Astrocyte (in vitro differentiated cells and primary cell): ENCODE results near the gene ARID5B. TPM values are rescaled to one million over a fixed set of nuclear protein-coding genes. Genes with fewer than 3 reads are reported as not detected.

Experiments
- DNase-seq: peaks from one replicate; pipeline ENCODE4 v3.0.0-alpha.2; 2010; ENCODE audit warnings: low read depth
- FAIRE-seq: peaks from 2 replicates; lab custom pipeline; 2011; peaks lifted over from hg19 to GRCh38; lab: Jason Lieb, UNC
- H2AFZ ChIP-seq: 2 replicates; pipeline ENCODE4 v1.6.0; 2012; ENCODE audit warnings: low read depth, low read length, inconsistent platforms
- H3K27ac ChIP-seq: 2 replicates; pipeline ENCODE4 v1.5.1; 2011; ENCODE audit warnings: low read depth, low read length, inconsistent platforms
- H3K27me3 ChIP-seq: 2 replicates; pipeline ENCODE4 v1.6.0; 2011; ENCODE audit warnings: low read length, inconsistent platforms; ENCODE audit not compliant: insufficient read depth
- H3K36me3 ChIP-seq: 2 replicates; pipeline ENCODE4 v1.5.1; 2011; ENCODE audit warnings: low read length, inconsistent platforms; ENCODE audit not compliant: insufficient read depth
- H3K4me1 ChIP-seq: 2 replicates; pipeline ENCODE4 v1.5.1; 2011; ENCODE audit warnings: low read length, inconsistent platforms; ENCODE audit not compliant: insufficient read depth
- H3K4me2 ChIP-seq: 2 replicates; pipeline ENCODE4 v1.6.0; 2012; ENCODE audit warnings: low read length, inconsistent platforms
- H3K4me3 ChIP-seq: 2 replicates; pipeline ENCODE4 v1.5.1; 2011; ENCODE audit warnings: low read depth, mild to moderate bottlenecking, low read length, inconsistent platforms; ENCODE audit not compliant: insufficient read depth
- H3K79me2 ChIP-seq: 2 replicates; pipeline ENCODE4 v1.6.0; 2012; ENCODE audit warnings: mild to moderate bottlenecking, low read length, inconsistent platforms; ENCODE audit not compliant: insufficient read depth
- H3K9ac ChIP-seq: 2 replicates; pipeline ENCODE4 v1.6.0; 2012; ENCODE audit warnings: mild to moderate bottlenecking, low read length, inconsistent platforms
- H3K9me3 ChIP-seq: 2 replicates; pipeline ENCODE4 v1.5.1; 2012; ENCODE audit warnings: low read depth, mild to moderate bottlenecking, low read length, inconsistent platforms; ENCODE audit not compliant: insufficient read depth
- H4K20me1 ChIP-seq: 2 replicates; pipeline ENCODE4 v1.6.0; 2012; ENCODE audit warnings: low read length, inconsistent platforms; ENCODE audit not compliant: insufficient read depth
- H3K27ac Mint-ChIP-seq: one replicate; pipeline ENCODE4 v1.8.0; 2021; ENCODE audit warnings: mild to moderate bottlenecking, mixed read lengths; ENCODE audit not compliant: unreplicated experiment
- H3K27me3 Mint-ChIP-seq: one replicate; pipeline ENCODE4 v1.8.0; 2021; ENCODE audit warnings: low read depth, mixed read lengths; ENCODE audit not compliant: unreplicated experiment
- H3K36me3 Mint-ChIP-seq: one replicate; pipeline ENCODE4 v1.8.0; 2021; ENCODE audit warnings: low read depth, mixed read lengths; ENCODE audit not compliant: unreplicated experiment
- H3K4me1 Mint-ChIP-seq: one replicate; pipeline ENCODE4 v1.8.0; 2021; ENCODE audit warnings: low read depth, mixed read lengths; ENCODE audit not compliant: unreplicated experiment
- H3K4me3 Mint-ChIP-seq: one replicate; pipeline ENCODE4 v1.8.0; 2021; ENCODE audit warnings: mild to moderate bottlenecking, moderate library complexity, mixed read lengths; ENCODE audit not compliant: unreplicated experiment
- H3K9me3 Mint-ChIP-seq: one replicate; pipeline ENCODE4 v1.8.0; 2021; ENCODE audit warnings: mild to moderate bottlenecking, mixed read lengths; ENCODE audit not compliant: unreplicated experiment
- CTCF ChIP-seq: IDR thresholded peaks from 2 replicates; pipeline ENCODE4 v1.5.1; 2011; ENCODE audit warnings: low read depth, mild to moderate bottlenecking, inconsistent platforms, low read length, moderate library complexity; ENCODE audit not compliant: insufficient read depth
- EZH2 ChIP-seq: IDR thresholded peaks from 2 replicates; pipeline ENCODE4 v1.6.1; 2012; ENCODE audit warnings: mild to moderate bottlenecking, low read length, inconsistent platforms; ENCODE audit not compliant: insufficient read depth
- total RNA-seq: library from RNA; stranded (reverse); gene quantifications from 2 replicates; pipeline ENCODE4 v1.2.1, GENCODE V29; 2021

ARID5B gene
- total RNA-seq, 1 donor from 2014 or later, result 66.0 TPM

- Histone ChIP-seq H3K4me1 (peaks cover 7% of the 10 kb centered on the region), H3K36me3 (no peaks in the 10 kb centered on the region), H3K4me2 (no peak overlapping the region), H3K4me3 (no peak overlapping the region), H3K27me3 (no peaks in the 10 kb centered on the region), H3K27ac (no peak overlapping the region), H4K20me1 (peaks cover 20% of the 10 kb centered on the region), H3K9me3 (no peaks in the 10 kb centered on the region), H3K79me2 (peaks cover 26% of the 10 kb centered on the region), H2AFZ (no peak overlapping the region), H3K9ac (no peak overlapping the region)
- Mint-ChIP-seq H3K9me3 (no peaks in the 10 kb centered on the region), H3K4me3 (no peak overlapping the region), H3K27me3 (no peaks in the 10 kb centered on the region), H3K4me1 (peaks cover 8% of the 10 kb centered on the region), H3K27ac (no peak overlapping the region), H3K36me3 (peaks cover 3% of the 10 kb centered on the region)
- no peak for TF ChIP-seq EZH2
- no peak for TF ChIP-seq CTCF
- DNase-seq, result no peak
- no peak for FAIRE-seq
Observed at GRCh38 chr10:61961278-61961677, 59.8 kb downstream of the ARID5B start.

- DNase-seq (no peak), FAIRE-seq (no peak)
- Histone ChIP-seq H3K9ac (no peak overlapping the region), H3K36me3 (no peaks in the 10 kb centered on the region), H4K20me1 (peaks cover 17% of the 10 kb centered on the region), H3K9me3 (no peaks in the 10 kb centered on the region), H3K79me2 (peaks cover 20% of the 10 kb centered on the region), H3K27me3 (no peaks in the 10 kb centered on the region), H3K4me3 (no peak overlapping the region), H2AFZ (no peak overlapping the region), H3K4me1 (peaks cover 7% of the 10 kb centered on the region), H3K27ac (no peak overlapping the region), H3K4me2 (no peak overlapping the region)
- Mint-ChIP-seq H3K4me1 (peaks cover 8% of the 10 kb centered on the region), H3K4me3 (no peak overlapping the region), H3K27me3 (no peaks in the 10 kb centered on the region), H3K27ac (no peak overlapping the region), H3K9me3 (no peaks in the 10 kb centered on the region), H3K36me3 (no peaks in the 10 kb centered on the region)
- TF ChIP-seq EZH2 (no peak), CTCF (no peak)
Observed at GRCh38 chr10:61962971-61963370, 61.5 kb downstream of the ARID5B start.

- H3K27me3 Mint-ChIP-seq, result no peaks in the 10 kb centered on the region
- TF ChIP-seq EZH2 (no peak), CTCF (no peak)
- H2AFZ ChIP-seq, result no peak overlapping the region
- no peaks in the 10 kb centered on the region for H3K36me3 Mint-ChIP-seq
- H3K4me2 ChIP-seq, result no peak overlapping the region
- H3K4me1 ChIP-seq, result peaks cover 7% of the 10 kb centered on the region
- H3K9ac ChIP-seq, result no peak overlapping the region
- H4K20me1 ChIP-seq, result peaks cover 16% of the 10 kb centered on the region
- no peaks in the 10 kb centered on the region for H3K9me3 ChIP-seq
- no peaks in the 10 kb centered on the region for H3K27me3 ChIP-seq
- FAIRE-seq, result no peak
- H3K79me2 ChIP-seq, result peaks cover 18% of the 10 kb centered on the region
- no peak overlapping the region for H3K4me3 ChIP-seq
- H3K4me3 Mint-ChIP-seq, result no peak overlapping the region
- no peak overlapping the region for H3K27ac ChIP-seq
- H3K27ac Mint-ChIP-seq, result no peak overlapping the region
- H3K36me3 ChIP-seq, result peaks cover 4% of the 10 kb centered on the region
- H3K9me3 Mint-ChIP-seq, result no peaks in the 10 kb centered on the region
- peaks cover 8% of the 10 kb centered on the region for H3K4me1 Mint-ChIP-seq
- no peak for DNase-seq
Observed at GRCh38 chr10:61963669-61964058, 62.2 kb downstream of the ARID5B start.
